Breast epithelium (tissue), 4 donors: ENCODE measurements around the gene CDH4. TPM values are rescaled to one million over a fixed set of nuclear protein-coding genes. Genes with fewer than 3 reads are reported as not detected.

ENCODE experiments used
- DNase-seq, 2 donors: peaks; one replicate each; pipeline ENCODE4 v3.0.0-alpha.2; 2019; ENCODE audit warnings: low spot score in 2 of 2
- H3K27ac ChIP-seq, 2 donors: fragments of 200-600 bp; sonication (generic) in 1 of 2; one replicate each; pipeline ENCODE4 v1.5.1; 2016 to 2019; ENCODE audit warnings: mild to moderate bottlenecking in 1 of 2
- H3K27me3 ChIP-seq, 2 donors: fragments of 200-600 bp; sonication (generic) in 1 of 2; one replicate each; pipeline versions ENCODE4 v1.5.1 to v1.6.0; 2017 to 2019; ENCODE audit warnings: control low read depth in 1 of 2, mild to moderate bottlenecking in 1 of 2
- H3K36me3 ChIP-seq: fragments of 200-600 bp; one replicate; pipeline ENCODE4 v1.5.1; 2019
- H3K4me1 ChIP-seq, 2 donors: fragments of 200-600 bp; sonication (generic); one replicate each; pipeline ENCODE4 v1.5.1; 2016 to 2019; ENCODE audit warnings: control low read depth in 1 of 2
- H3K4me3 ChIP-seq, 3 donors: fragments of 200-600 bp; sonication (generic); 1 replicate in 2 of 3; 2 replicates in 1 of 3; pipeline ENCODE4 v1.5.1; 2016 to 2019; ENCODE audit warnings: mild to moderate bottlenecking in 3 of 3, moderate library complexity in 2 of 3
- H3K9me3 ChIP-seq, 2 donors: fragments of 200-600 bp; sonication (generic) in 1 of 2; one replicate each; pipeline ENCODE4 v1.5.1; 2016 to 2019; ENCODE audit warnings: control low read depth in 1 of 2
- CTCF ChIP-seq, 3 donors: fragments of 450-650 bp; IDR thresholded peaks; one replicate each; pipeline ENCODE4 v1.5.1; 2016 to 2017; ENCODE audit warnings: antibody characterized with exemption in 3 of 3, mild to moderate bottlenecking in 3 of 3, moderate library complexity in 3 of 3
- POLR2A ChIP-seq: fragments of 450-650 bp; IDR thresholded peaks from one replicate; pipeline ENCODE4 v1.6.1; 2016; ENCODE audit warnings: antibody characterized with exemption, mild to moderate bottlenecking, moderate library complexity
- POLR2AphosphoS5 ChIP-seq, 3 donors: sonication (generic); formaldehyde crosslinking; IDR thresholded peaks; one replicate each; pipeline ENCODE4 v1.6.1; 2017; ENCODE audit warnings: antibody characterized with exemption in 3 of 3
- intact Hi-C: fragments of 100-400 bp; cut with DNase I; formaldehyde crosslinking; loops from one replicate; pipeline ENCODE4 v1.15.1; 2023; ENCODE audit warnings: low total_unique reads
- total RNA-seq, 3 donors: library from RNA; depleted of rRNA; stranded (reverse); fragments of >200 nt; gene quantifications; one replicate each; pipeline ENCODE4 v1.1.0, GENCODE V29; 2016

CDH4 gene
- total RNA-seq, 3 donors from 2014 or later, result under 0.01 TPM; not detected in 2

- intact Hi-C loops, result no loop called here
- H3K4me1 ChIP-seq, result no peaks in the 10 kb centered on the region
- no peak for DNase-seq
- H3K4me3 ChIP-seq, result no peak overlapping the region
- H3K27me3 ChIP-seq, result peaks cover 0 to 3% of the 10 kb centered on the region in 2 donors
- H3K9me3 ChIP-seq, result peaks cover 0 to 16% of the 10 kb centered on the region in 2 donors
- no peak for TF ChIP-seq POLR2A
- no peak for TF ChIP-seq POLR2AphosphoS5 (IDR thresholded peaks at IDR 0.05)
- TF ChIP-seq CTCF (IDR thresholded peaks at IDR 0.05), result no peak
- no peak overlapping the region for H3K27ac ChIP-seq
- H3K36me3 ChIP-seq, result no peaks in the 10 kb centered on the region
These were observed 303.5 kb downstream of the CDH4 start for GRCh38 chr20:61555566-61555965.

GRCh38 chr20:61556111-61556510 is 304.1 kb downstream of the CDH4 start:
- H3K27me3 ChIP-seq, result no peaks in the 10 kb centered on the region
- H3K4me1 ChIP-seq, result no peaks in the 10 kb centered on the region
- H3K4me3 ChIP-seq, result no peak overlapping the region
- intact Hi-C loops, result no loop called here
- no peaks in the 10 kb centered on the region for H3K36me3 ChIP-seq
- H3K9me3 ChIP-seq, result peaks cover 0 to 16% of the 10 kb centered on the region in 2 donors
- no peak for DNase-seq
- no peak overlapping the region for H3K27ac ChIP-seq
- TF ChIP-seq CTCF (IDR thresholded peaks at IDR 0.05), result no peak
- TF ChIP-seq POLR2A, result no peak
- no peak for TF ChIP-seq POLR2AphosphoS5 (IDR thresholded peaks at IDR 0.05)

GRCh38 chr20:61556673-61557072 is 304.6 kb downstream of the CDH4 start:
- Histone ChIP-seq H3K4me1 (no peaks in the 10 kb centered on the region), H3K27me3 (no peaks in the 10 kb centered on the region), H3K9me3 (peaks cover 0 to 11% of the 10 kb centered on the region in 2 donors), H3K36me3 (no peaks in the 10 kb centered on the region), H3K27ac (no peak overlapping the region), H3K4me3 (no peak overlapping the region)
- intact Hi-C loops, result no loop called here
- TF ChIP-seq POLR2AphosphoS5 (IDR thresholded peaks at IDR 0.05), result no peak
- TF ChIP-seq POLR2A, result no peak
- TF ChIP-seq CTCF (IDR thresholded peaks at IDR 0.05), result no peak
- no peak for DNase-seq

GRCh38 chr20:61557621-61558020 is 305.6 kb downstream of the CDH4 start:
- intact Hi-C loops, result no loop called here

GRCh38 chr20:61558726-61559125 is 306.7 kb downstream of the CDH4 start:
- intact Hi-C loops, result no loop called here
- no peaks in the 10 kb centered on the region for H3K9me3 ChIP-seq
- TF ChIP-seq POLR2A (no peak), POLR2AphosphoS5 (IDR thresholded peaks at IDR 0.05) (no peak), CTCF (IDR thresholded peaks at IDR 0.05) (no peak)
- H3K36me3 ChIP-seq, result no peaks in the 10 kb centered on the region
- H3K27me3 ChIP-seq, result no peaks in the 10 kb centered on the region
- DNase-seq, result no peak
- H3K4me1 ChIP-seq, result no peaks in the 10 kb centered on the region
- no peak overlapping the region for H3K27ac ChIP-seq
- no peak overlapping the region for H3K4me3 ChIP-seq

More at GRCh38 chr20:61557621-61558020, 305.6 kb downstream of the CDH4 start:
- H3K27me3 ChIP-seq, result no peaks in the 10 kb centered on the region
- H3K27ac ChIP-seq, result no peak overlapping the region
- H3K9me3 ChIP-seq, result peaks cover 0 to 1% of the 10 kb centered on the region in 2 donors
- no peaks in the 10 kb centered on the region for H3K36me3 ChIP-seq
- H3K4me3 ChIP-seq, result no peak overlapping the region
- DNase-seq, result no peak
- H3K4me1 ChIP-seq, result no peaks in the 10 kb centered on the region
- TF ChIP-seq POLR2A (no peak), POLR2AphosphoS5 (IDR thresholded peaks at IDR 0.05) (no peak), CTCF (IDR thresholded peaks at IDR 0.05) (no peak)
